HL-60/S4 (cell line): ENCODE measurements around the gene DRC1.

Experiments used
- in situ Hi-C: fragments of 300-500 bp; cut with MboI; formaldehyde crosslinking; loops from 2 replicates; pipeline ENCODE4 v1.14.3; 2022; ENCODE audit warnings: low sequenced_read_pairs

DRC1 gene

GRCh38 chr2:26396734-26397298, 4.9 kb upstream of the DRC1 start:
- in situ Hi-C loops, result no loop called here

- in situ Hi-C loops, result no loop called here
Measured at GRCh38 chr2:26399771-26400376, 1.8 kb upstream of the DRC1 start.

GRCh38 chr2:26400723-26401122, 997 bp upstream of the DRC1 start:
- in situ Hi-C loops, result no loop called here

- in situ Hi-C loops, result no loop called here
Measured at GRCh38 chr2:26407526-26407925, 5.8 kb downstream of the DRC1 start.

- in situ Hi-C loops, result no loop called here
Measured at GRCh38 chr2:26409785-26410184, 8.1 kb downstream of the DRC1 start.

- in situ Hi-C loops, result no loop called here
Measured at GRCh38 chr2:26410764-26411243, 9.1 kb downstream of the DRC1 start.

GRCh38 chr2:26411419-26411818, 9.7 kb downstream of the DRC1 start:
- in situ Hi-C loops, result no loop called here

GRCh38 chr2:26412091-26412673, 10.5 kb downstream of the DRC1 start:
- in situ Hi-C loops, result no loop called here

- in situ Hi-C loops, result no loop called here
Measured at GRCh38 chr2:26414311-26414710, 12.6 kb downstream of the DRC1 start.

GRCh38 chr2:26421961-26422360, 20.2 kb downstream of the DRC1 start:
- in situ Hi-C loops, result no loop called here

- in situ Hi-C loops, result no loop called here
Measured at GRCh38 chr2:26422947-26423629, 21.4 kb downstream of the DRC1 start.

- in situ Hi-C loops, result no loop called here
Measured at GRCh38 chr2:26423750-26424149, 22.0 kb downstream of the DRC1 start.

GRCh38 chr2:26424221-26424620, 22.5 kb downstream of the DRC1 start:
- in situ Hi-C loops, result no loop called here

- in situ Hi-C loops, result no loop called here
Measured at GRCh38 chr2:26428846-26429245, 27.1 kb downstream of the DRC1 start.

- in situ Hi-C loops, result no loop called here
Measured at GRCh38 chr2:26429779-26430578, 28.3 kb downstream of the DRC1 start.

GRCh38 chr2:26430826-26431225, 29.1 kb downstream of the DRC1 start:
- in situ Hi-C loops, result no loop called here

- in situ Hi-C loops, result no loop called here
Measured at GRCh38 chr2:26432363-26432762, 30.6 kb downstream of the DRC1 start.

- in situ Hi-C loops, result no loop called here
Measured at GRCh38 chr2:26432859-26433258, 31.1 kb downstream of the DRC1 start.

GRCh38 chr2:26435106-26435505, 33.4 kb downstream of the DRC1 start:
- in situ Hi-C loops, result no loop called here

GRCh38 chr2:26438526-26438925, 36.8 kb downstream of the DRC1 start:
- in situ Hi-C loops, result no loop called here

- in situ Hi-C loops, result no loop called here
Measured at GRCh38 chr2:26438926-26439325, 37.2 kb downstream of the DRC1 start.
